ENCODE results near the gene ERC2.

ERC2 gene

DNA sequence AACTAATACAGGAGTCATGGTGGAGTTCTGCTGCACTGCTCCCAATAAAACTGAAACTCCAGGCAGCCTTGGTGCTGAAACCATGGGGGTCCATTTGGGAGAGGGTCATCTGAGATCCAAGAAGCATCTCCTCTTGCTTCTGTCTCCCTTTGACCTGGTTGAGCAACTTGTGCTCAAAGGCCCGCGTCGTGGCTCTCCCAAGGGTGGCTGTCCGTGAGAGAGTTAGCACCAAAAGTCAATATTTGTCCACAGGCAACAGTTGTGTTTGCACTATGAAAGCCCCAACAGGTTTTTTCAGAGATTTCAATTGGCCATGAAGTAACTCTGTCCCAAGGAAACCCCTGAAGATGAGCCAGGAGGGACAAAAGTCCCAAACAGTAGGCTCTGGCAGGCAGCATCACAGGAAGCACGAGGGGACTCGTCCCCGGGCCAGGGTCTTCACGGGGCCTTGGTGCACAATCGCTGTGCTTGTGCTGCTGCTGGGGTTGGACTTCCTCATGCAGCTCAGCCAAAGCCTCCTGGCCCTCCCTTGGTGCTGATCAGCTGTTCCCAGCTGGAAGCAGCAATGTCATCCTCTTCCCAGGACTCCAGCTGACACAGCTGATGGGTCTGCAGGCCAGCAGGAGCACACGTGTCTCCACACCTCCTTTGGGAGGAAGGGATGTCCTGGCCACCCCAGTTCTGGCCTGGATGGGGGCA lies 941.8 kb downstream of the ERC2 start:
- Histone ChIP-seq H3K27me3 (ENCODE audit: insufficient read depth, poor library complexity, severe bottlenecking) (no peaks in the 10 kb centered on the region), H3K9me3 (ENCODE audit: severe bottlenecking) (no peaks in the 10 kb centered on the region), H3K4me1 (ENCODE audit: insufficient read depth, poor library complexity, severe bottlenecking) (peaks cover 14% of the 10 kb centered on the region), H3K36me3 (ENCODE audit: low read depth) (no peaks in the 10 kb centered on the region), H3K27ac (ENCODE audit: poor library complexity, severe bottlenecking) (no peak overlapping the region), H3K4me3 (ENCODE audit: severe bottlenecking) (no peak overlapping the region)
- ATAC-seq (ENCODE audit: low read depth) (no peak), DNase-seq (ENCODE audit: low spot score) (no peak)
- TF ChIP-seq CTCF (IDR thresholded peaks at IDR 0.05; ENCODE audit: poor library complexity, severe bottlenecking) = no peak

DNA sequence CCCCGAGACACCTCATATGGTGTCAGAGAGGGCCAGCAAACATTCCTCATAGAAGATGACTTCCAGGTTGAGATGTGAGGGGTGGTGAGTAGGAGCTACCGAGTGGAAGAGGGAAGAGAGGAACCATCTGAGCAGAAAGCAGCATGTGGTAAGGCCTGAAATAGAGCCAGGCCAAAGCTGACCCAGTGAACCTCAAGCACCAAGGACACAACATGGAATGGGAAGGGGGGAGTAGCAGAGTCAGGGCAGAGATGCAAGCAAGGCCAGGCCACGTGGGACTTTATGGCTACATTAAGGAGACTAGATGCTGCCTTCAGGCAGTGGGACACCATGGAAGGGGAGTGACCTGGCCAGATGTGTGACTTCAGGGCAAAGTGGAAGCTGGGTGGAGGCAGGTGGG lies 942.8 kb downstream of the ERC2 start:
- no peak overlapping the region for H3K4me3 ChIP-seq (ENCODE audit: severe bottlenecking)
- H3K4me1 ChIP-seq (ENCODE audit: insufficient read depth, poor library complexity, severe bottlenecking) = peaks cover 24% of the 10 kb centered on the region
- H3K27me3 ChIP-seq (ENCODE audit: insufficient read depth, poor library complexity, severe bottlenecking) = no peaks in the 10 kb centered on the region
- no peaks in the 10 kb centered on the region for H3K36me3 ChIP-seq (ENCODE audit: low read depth)
- TF ChIP-seq CTCF (IDR thresholded peaks at IDR 0.05; ENCODE audit: poor library complexity, severe bottlenecking) = no peak
- ATAC-seq (ENCODE audit: low read depth) = no peak
- no peak for DNase-seq (ENCODE audit: low spot score)
- H3K9me3 ChIP-seq (ENCODE audit: severe bottlenecking) = no peaks in the 10 kb centered on the region
- H3K27ac ChIP-seq (ENCODE audit: poor library complexity, severe bottlenecking) = peak overlapping the region; percentile 55

DNA sequence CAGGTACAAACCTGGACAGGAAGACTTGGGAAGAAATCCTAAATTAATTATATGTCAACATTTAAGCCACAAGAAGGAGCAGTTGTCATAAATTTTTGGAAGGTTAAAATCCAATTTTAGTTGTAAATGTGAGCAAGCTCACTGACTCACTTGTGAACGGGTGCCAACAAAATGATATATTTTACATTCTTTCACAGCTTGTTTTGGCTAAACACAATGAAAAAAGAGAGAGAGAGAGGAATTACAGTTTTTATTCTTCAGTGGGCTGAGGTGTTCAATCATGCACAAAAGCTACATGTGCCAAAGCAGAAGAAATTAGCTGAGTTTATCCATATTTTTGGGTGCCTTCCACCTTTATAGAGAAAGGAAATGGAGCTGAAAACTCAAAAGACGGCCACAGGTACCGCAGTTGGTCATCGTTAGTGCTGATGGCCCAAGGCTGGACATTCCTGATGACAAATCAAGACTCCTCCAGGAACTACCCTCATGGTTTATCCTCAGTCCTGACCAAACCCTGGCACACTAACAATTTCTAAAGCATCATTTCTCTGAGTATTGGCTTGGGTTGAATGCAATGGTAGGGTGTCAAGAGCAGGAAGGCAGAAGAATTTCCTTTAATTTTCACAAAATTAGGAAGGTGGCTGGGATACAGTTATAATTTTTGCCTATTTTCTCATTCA lies 943.6 kb downstream of the ERC2 start:
- no peak for DNase-seq (ENCODE audit: low spot score)
- TF ChIP-seq CTCF (IDR thresholded peaks at IDR 0.05; ENCODE audit: poor library complexity, severe bottlenecking) = peak; percentile 23
- Histone ChIP-seq H3K9me3 (ENCODE audit: severe bottlenecking) (no peaks in the 10 kb centered on the region), H3K4me3 (ENCODE audit: severe bottlenecking) (no peak overlapping the region), H3K4me1 (ENCODE audit: insufficient read depth, poor library complexity, severe bottlenecking) (peaks cover 24% of the 10 kb centered on the region), H3K27ac (ENCODE audit: poor library complexity, severe bottlenecking) (peak overlapping the region; percentile 55), H3K36me3 (ENCODE audit: low read depth) (no peaks in the 10 kb centered on the region), H3K27me3 (ENCODE audit: insufficient read depth, poor library complexity, severe bottlenecking) (no peaks in the 10 kb centered on the region)
- peak; percentile 87 for ATAC-seq (ENCODE audit: low read depth)

- H3K27ac ChIP-seq (ENCODE audit: poor library complexity, severe bottlenecking) = no peak overlapping the region
- peaks cover 36% of the 10 kb centered on the region for H3K4me1 ChIP-seq (ENCODE audit: insufficient read depth, poor library complexity, severe bottlenecking)
- H3K36me3 ChIP-seq (ENCODE audit: low read depth) = no peaks in the 10 kb centered on the region
- H3K4me3 ChIP-seq (ENCODE audit: severe bottlenecking) = no peak overlapping the region
- H3K9me3 ChIP-seq (ENCODE audit: severe bottlenecking) = no peaks in the 10 kb centered on the region
- no peaks in the 10 kb centered on the region for H3K27me3 ChIP-seq (ENCODE audit: insufficient read depth, poor library complexity, severe bottlenecking)
- ATAC-seq (ENCODE audit: low read depth) (no peak), DNase-seq (ENCODE audit: low spot score) (no peak)
- no peak for TF ChIP-seq CTCF (IDR thresholded peaks at IDR 0.05; ENCODE audit: poor library complexity, severe bottlenecking)
These were observed 944.8 kb downstream of the ERC2 start for GRCh38 chr3:55523471-55523870.

Data from RWPE2 (cell line).